Activated T-cell treated with anti-CD3 and anti-CD28 coated beads, Interleukin-2, amount 50 U/mL, for 4 hours (primary cell): Measurements from ENCODE around the gene SUN5. TPM values are rescaled to one million over a fixed set of nuclear protein-coding genes. Genes with fewer than 3 reads are reported as not detected.
"Not testable (repeated sequence)": the region's sequence is repeated elsewhere in the genome, so short reads cannot be mapped to it uniquely, and the experiment has no call there.

Experiments used
- ATAC-seq, 2 donors: fragments of 200-7000 bp; cut with Tn5 transposase; one replicate each; pipeline ENCODE4 v1.10.0; 2021
- DNase-seq: peaks from one replicate; pipeline ENCODE4 v3.0.0-alpha.2; 2020
- H3K27me3 Mint-ChIP-seq: one replicate; pipeline ENCODE4 v1.8.0; 2021; ENCODE audit warnings: low read depth, mixed read lengths
- H3K36me3 Mint-ChIP-seq: one replicate; pipeline ENCODE4 v1.8.0; 2022; ENCODE audit warnings: mixed read lengths; ENCODE audit not compliant: insufficient read depth
- H3K4me1 Mint-ChIP-seq: one replicate; pipeline ENCODE4 v1.8.0; 2021; ENCODE audit warnings: low read depth, mixed read lengths
- H3K4me3 Mint-ChIP-seq: one replicate; pipeline ENCODE4 v1.8.0; 2021; ENCODE audit warnings: mild to moderate bottlenecking, moderate library complexity, mixed read lengths
- H3K9me3 Mint-ChIP-seq: one replicate; pipeline ENCODE4 v1.8.0; 2021; ENCODE audit warnings: mixed read lengths
- total RNA-seq, 3 donors: library from RNA; stranded (reverse); gene quantifications; one replicate each; pipeline ENCODE4 v1.2.1, GENCODE V29; 2021

The SUN5 gene, protein sequence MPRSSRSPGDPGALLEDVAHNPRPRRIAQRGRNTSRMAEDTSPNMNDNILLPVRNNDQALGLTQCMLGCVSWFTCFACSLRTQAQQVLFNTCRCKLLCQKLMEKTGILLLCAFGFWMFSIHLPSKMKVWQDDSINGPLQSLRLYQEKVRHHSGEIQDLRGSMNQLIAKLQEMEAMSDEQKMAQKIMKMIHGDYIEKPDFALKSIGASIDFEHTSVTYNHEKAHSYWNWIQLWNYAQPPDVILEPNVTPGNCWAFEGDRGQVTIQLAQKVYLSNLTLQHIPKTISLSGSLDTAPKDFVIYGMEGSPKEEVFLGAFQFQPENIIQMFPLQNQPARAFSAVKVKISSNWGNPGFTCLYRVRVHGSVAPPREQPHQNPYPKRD
- not detected for total RNA-seq

DNA sequence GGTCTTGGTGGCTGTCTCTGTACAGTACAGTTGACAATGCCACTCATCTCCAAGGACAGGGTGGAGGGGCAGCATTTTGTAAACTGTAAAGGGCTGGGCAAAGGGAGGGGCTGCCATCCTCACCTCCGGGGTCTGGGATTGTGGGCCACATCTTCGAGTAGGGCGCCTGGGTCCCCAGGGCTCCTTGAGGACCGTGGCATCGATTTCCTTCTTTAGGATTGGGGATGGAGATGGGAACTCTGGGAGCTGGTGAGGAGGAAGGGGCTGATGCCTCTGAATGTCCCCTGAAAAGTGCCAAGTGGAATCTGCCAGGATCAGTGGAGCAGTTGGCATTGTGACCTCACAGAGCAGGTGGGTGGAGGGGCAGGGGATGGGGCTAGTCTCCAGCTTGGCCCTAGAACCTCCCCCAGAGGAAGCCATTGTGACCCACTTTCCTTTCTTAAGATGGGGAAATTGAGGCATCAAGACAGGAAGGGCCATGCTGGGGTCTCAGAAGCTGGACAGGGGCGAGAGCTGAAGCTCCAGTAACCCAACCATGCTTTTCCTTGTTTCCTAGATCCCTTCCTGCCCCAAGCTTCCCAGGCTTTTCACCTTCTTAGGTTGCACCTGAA is at the start of gene SUN5:
SUN5 (minus strand) TSS at position 293 of the 611 bp plus-strand sequence; CDS start at position 200, 93 bp downstream.
- Mint-ChIP-seq H3K27me3 (no peaks in the 10 kb centered on the region), H3K9me3 (peaks cover 5% of the 10 kb centered on the region), H3K4me3 (no peak within 1 kb of the TSS), H3K36me3 (peaks cover 2% of the 10 kb centered on the region), H3K4me1 (peaks cover 11% of the 10 kb centered on the region)
- ATAC-seq, result no peak
- DNase-seq, result no peak

DNA sequence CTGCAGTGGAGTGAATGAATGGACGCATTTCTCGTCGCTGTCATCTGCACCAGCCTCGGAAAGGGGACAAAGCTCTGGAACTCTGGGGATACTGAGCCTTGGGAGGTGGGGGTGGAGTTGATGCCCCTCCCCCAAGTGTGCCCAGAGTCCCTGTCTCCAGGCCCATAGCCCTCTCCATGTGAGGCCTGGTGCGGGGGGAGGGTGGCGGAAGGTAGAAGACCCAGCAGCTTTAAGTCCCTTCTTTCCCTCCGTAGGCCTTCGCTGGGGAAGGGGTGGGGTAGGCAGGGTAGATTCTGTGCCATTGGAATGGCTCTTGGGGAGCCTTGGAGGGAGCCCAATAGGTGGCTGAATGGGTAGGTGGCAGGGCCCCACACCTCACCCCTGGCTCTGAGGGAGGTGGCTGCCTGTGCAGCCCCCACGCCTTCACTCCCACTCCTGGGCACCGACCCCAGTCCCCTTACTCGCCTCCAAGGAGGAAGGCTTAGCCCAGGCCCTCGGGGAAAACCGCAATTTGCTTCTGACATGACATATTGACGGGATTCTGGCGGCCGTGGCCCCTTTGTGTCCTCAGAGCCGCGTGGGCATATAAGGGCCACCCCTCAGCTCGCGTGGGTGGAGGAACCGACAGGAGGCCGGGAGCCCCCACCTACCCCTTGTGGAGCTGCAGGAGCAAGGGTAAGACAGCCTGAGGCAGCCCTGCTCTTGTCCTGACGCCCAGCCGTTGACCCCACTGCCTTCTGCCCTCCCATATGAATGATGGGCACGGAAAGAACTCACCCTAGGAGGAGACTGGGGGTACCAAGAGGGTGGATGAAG is 49.3 kb upstream of the SUN5 start, which contains the start of gene BPIFB3:
BPIFB3 (plus strand) TSS at position 613 of the 816 bp plus-strand sequence. CDS start 1,533 bp downstream, outside the sequence.
- ATAC-seq (no peak), DNase-seq (no peak)
- H3K9me3 Mint-ChIP-seq, result no peaks in the 10 kb centered on the region
- H3K27me3 Mint-ChIP-seq, result no peaks in the 10 kb centered on the region
- H3K4me1 Mint-ChIP-seq, result no peaks in the 10 kb centered on the region
- H3K4me3 Mint-ChIP-seq, result no peak within 1 kb of the TSS
- H3K36me3 Mint-ChIP-seq, result no peaks in the 10 kb centered on the region

- H3K9me3 Mint-ChIP-seq, result peaks cover 5% of the 10 kb centered on the region
- H3K36me3 Mint-ChIP-seq, result no peaks in the 10 kb centered on the region
- ATAC-seq, result no peak
- H3K27me3 Mint-ChIP-seq, result no peaks in the 10 kb centered on the region
- H3K4me3 Mint-ChIP-seq, result no peak overlapping the region
- DNase-seq, result no peak
- H3K4me1 Mint-ChIP-seq, result no peaks in the 10 kb centered on the region
These were observed 47.1 kb upstream of the SUN5 start for GRCh38 chr20:33051333-33051732.

GRCh38 chr20:33046412-33046811 is 42.2 kb upstream of the SUN5 start:
- H3K36me3 Mint-ChIP-seq, result peaks cover 6% of the 10 kb centered on the region
- H3K4me1 Mint-ChIP-seq, result no peaks in the 10 kb centered on the region
- H3K4me3 Mint-ChIP-seq, result no peak overlapping the region
- H3K9me3 Mint-ChIP-seq, result peaks cover 20% of the 10 kb centered on the region
- ATAC-seq, result no peak
- H3K27me3 Mint-ChIP-seq, result no peaks in the 10 kb centered on the region
- no peak for DNase-seq

DNA sequence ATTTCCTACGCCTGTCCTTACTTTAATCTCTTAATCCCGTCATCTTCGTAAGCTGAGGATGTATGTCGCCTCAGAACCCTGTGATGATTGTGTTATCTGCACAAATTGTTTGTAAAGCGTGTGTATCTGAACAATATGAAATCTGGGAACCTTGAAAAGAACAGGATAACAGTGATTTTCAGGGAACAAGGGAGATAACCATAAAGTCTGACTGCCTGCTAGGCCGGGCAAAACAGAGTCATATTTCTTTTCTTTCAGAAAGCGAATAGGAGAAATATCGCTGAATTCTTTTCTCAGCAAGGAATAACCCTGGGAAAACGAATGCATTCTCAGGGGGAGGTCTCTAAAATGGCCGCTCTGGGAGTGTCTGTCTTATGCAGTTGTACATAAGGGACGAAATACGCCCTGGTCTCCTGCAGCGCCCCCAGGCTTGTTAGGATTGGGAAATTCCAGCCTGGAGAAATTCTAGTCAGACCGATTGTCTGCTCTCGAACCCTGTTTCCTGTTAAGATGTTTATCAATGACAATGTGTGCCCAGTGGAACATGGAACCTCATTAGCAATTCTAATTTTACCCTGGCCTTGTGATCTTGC is 41.0 kb upstream of the SUN5 start:
- peaks cover 20% of the 10 kb centered on the region for H3K9me3 Mint-ChIP-seq
- H3K4me3 Mint-ChIP-seq, H3K36me3 Mint-ChIP-seq, DNase-seq, ATAC-seq, H3K4me1 Mint-ChIP-seq, H3K27me3 Mint-ChIP-seq: not testable (repeated sequence)

GRCh38 chr20:33043731-33044181 is 39.5 kb upstream of the SUN5 start:
- Mint-ChIP-seq H3K4me3 (no peak overlapping the region), H3K4me1 (no peaks in the 10 kb centered on the region), H3K27me3 (no peaks in the 10 kb centered on the region), H3K9me3 (peaks cover 20% of the 10 kb centered on the region), H3K36me3 (peaks cover 6% of the 10 kb centered on the region)
- ATAC-seq (no peak), DNase-seq (no peak)

DNA sequence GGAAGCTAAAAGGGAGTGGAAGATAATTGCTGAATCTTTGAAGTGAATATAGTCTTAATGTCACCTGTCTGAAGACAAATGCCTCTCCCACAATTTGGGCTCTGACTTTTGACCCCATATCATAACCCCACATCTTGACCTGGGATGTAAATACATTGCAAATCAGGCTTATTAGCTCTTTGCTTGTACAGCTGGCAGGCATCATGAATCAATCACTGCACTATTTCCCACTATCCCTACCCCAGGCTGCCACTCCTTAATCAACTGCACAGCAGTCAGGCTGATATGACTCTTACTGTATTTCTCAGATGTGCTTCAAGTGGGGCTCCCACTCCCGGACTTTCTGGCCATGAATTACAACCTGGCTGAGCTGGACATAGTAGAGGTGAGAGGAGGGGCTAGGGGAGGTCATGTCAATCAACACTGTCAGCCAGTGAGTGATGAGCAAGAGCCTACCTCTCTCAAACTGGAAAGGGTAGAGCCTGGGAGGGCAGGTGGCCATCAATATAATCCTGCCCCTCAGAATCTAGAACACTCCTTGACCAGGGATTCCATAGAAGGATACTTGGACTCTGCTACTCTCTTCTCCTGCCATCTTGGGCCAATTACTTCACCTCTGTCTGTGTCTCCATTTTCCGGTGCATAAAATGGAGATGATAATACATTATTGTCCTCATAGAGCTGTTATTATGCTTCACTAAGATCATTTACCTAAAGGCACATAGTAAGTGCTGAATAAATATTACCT is 38.9 kb upstream of the SUN5 start:
- no peak for ATAC-seq
- H3K4me3 Mint-ChIP-seq, result no peak overlapping the region
- no peaks in the 10 kb centered on the region for H3K27me3 Mint-ChIP-seq

DNA sequence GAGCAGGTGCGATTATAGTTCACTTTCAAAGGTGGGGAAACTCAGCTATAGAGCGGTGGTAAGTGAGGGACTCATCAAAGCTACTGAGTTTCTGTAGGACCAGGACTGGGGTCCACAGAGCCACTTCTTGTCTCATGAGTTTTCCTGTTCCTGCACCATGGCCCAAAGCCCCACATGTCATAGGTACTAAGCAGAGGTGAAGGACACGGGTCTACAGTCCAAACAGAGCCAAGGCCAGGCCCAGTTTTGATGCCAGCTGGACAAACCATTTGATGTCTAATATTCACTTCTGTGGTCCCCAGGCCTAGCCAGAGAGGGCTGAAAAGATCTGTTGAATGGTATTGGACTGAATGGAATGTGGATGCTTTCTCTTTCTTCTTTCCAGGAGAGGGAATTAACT is 38.2 kb upstream of the SUN5 start:
- H3K36me3 Mint-ChIP-seq, result peaks cover 6% of the 10 kb centered on the region
- no peak for ATAC-seq
- DNase-seq, result no peak
- no peaks in the 10 kb centered on the region for H3K27me3 Mint-ChIP-seq
- peaks cover 20% of the 10 kb centered on the region for H3K9me3 Mint-ChIP-seq
- H3K4me3 Mint-ChIP-seq, result no peak overlapping the region
- no peaks in the 10 kb centered on the region for H3K4me1 Mint-ChIP-seq

More for the DNA sequence above, 38.9 kb upstream of the SUN5 start:
- Mint-ChIP-seq H3K4me1 (no peaks in the 10 kb centered on the region), H3K36me3 (peaks cover 6% of the 10 kb centered on the region), H3K9me3 (peaks cover 20% of the 10 kb centered on the region)
- no peak for DNase-seq

- no peaks in the 10 kb centered on the region for H3K4me1 Mint-ChIP-seq
- DNase-seq (no peak), ATAC-seq (no peak)
- no peaks in the 10 kb centered on the region for H3K9me3 Mint-ChIP-seq
- H3K27me3 Mint-ChIP-seq, result no peaks in the 10 kb centered on the region
- no peak overlapping the region for H3K4me3 Mint-ChIP-seq
- no peaks in the 10 kb centered on the region for H3K36me3 Mint-ChIP-seq
These were observed 34.0 kb upstream of the SUN5 start for GRCh38 chr20:33038243-33038642.

DNA sequence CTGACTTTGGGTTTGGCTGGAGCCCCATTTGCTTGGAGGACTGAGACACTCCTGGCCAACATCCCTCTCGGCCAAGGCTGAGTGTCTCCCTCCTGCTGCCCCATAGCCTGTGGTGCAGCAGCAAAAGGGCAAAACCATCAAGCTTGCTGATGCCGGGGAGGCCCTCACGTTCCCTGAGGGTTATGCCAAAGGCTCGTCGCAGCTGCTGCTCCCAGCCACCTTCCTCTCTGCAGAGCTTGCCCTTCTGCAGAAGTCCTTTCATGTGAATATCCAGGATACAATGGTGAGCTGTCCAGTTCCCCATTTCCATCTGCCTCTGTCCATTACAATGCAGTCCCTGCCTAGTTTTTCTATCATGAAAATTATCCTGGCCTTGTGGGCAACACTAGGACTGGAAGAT is 33.2 kb upstream of the SUN5 start:
- Mint-ChIP-seq H3K4me1 (no peaks in the 10 kb centered on the region), H3K9me3 (no peaks in the 10 kb centered on the region), H3K4me3 (no peak overlapping the region), H3K27me3 (no peaks in the 10 kb centered on the region), H3K36me3 (no peaks in the 10 kb centered on the region)
- no peak for DNase-seq
- ATAC-seq, result no peak

GRCh38 chr20:33034901-33035492 is 30.8 kb upstream of the SUN5 start:
- ATAC-seq, result no peak
- DNase-seq, result no peak
- H3K9me3 Mint-ChIP-seq, result no peaks in the 10 kb centered on the region
- H3K4me3 Mint-ChIP-seq, result no peak overlapping the region
- no peaks in the 10 kb centered on the region for H3K4me1 Mint-ChIP-seq
- no peaks in the 10 kb centered on the region for H3K36me3 Mint-ChIP-seq
- H3K27me3 Mint-ChIP-seq, result no peaks in the 10 kb centered on the region

- Mint-ChIP-seq H3K4me1 (no peaks in the 10 kb centered on the region), H3K36me3 (no peaks in the 10 kb centered on the region), H3K9me3 (no peaks in the 10 kb centered on the region), H3K27me3 (no peaks in the 10 kb centered on the region), H3K4me3 (no peak overlapping the region)
- ATAC-seq (no peak), DNase-seq (no peak)
These were observed 29.9 kb upstream of the SUN5 start for GRCh38 chr20:33034115-33034514.

DNA sequence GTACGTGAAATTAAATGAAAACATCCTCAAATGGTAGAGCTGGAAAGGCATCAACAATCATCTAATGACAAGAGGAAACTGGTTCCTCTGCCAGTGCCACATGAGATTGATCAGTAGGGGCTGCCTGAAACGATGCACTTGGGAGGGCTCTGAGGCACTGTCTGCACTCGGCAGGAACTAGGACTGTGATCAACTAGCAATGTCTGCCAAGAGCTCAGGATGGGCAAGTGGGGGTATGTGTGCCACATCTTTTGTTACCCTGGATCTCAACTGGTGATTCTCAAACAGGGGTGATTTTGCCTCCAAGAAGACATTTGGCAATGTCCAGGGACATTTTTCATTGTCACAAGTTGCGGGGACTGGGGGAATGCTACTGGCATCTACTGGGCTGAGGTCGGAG is 29.1 kb upstream of the SUN5 start:
- no peaks in the 10 kb centered on the region for H3K36me3 Mint-ChIP-seq
- no peak overlapping the region for H3K4me3 Mint-ChIP-seq
- no peaks in the 10 kb centered on the region for H3K9me3 Mint-ChIP-seq
- H3K27me3 Mint-ChIP-seq, result no peaks in the 10 kb centered on the region
- no peaks in the 10 kb centered on the region for H3K4me1 Mint-ChIP-seq
- ATAC-seq (no peak), DNase-seq (no peak)
